GM18907 (cell line): ENCODE results near the gene NEO1.

ENCODE experiments used
- ATAC-seq: cut with Tn5 transposase; IDR thresholded peaks from one replicate; pipeline ENCODE4 v1.9.1; 2021; ENCODE audit warnings: mild to moderate bottlenecking, moderate library complexity; ENCODE audit not compliant: unreplicated experiment

Gene NEO1

DNA sequence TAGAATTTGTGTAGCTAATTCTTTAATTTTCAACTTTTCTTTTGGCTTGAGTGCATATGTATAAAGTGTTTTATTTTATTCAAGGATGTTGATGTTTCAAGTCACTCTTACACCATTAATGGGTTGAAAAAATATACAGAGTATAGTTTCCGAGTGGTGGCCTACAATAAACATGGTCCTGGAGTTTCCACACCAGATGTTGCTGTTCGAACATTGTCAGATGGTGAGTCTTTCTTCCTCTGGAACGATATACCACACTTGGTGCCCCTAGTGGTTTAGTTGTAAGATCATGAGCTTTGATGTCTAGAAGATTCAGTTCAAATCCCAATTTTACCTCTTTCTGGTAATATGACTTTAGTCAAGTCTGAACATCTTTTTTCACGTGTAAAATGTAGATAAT, 197.2 kb downstream of the NEO1 start:
- no peak for ATAC-seq

DNA sequence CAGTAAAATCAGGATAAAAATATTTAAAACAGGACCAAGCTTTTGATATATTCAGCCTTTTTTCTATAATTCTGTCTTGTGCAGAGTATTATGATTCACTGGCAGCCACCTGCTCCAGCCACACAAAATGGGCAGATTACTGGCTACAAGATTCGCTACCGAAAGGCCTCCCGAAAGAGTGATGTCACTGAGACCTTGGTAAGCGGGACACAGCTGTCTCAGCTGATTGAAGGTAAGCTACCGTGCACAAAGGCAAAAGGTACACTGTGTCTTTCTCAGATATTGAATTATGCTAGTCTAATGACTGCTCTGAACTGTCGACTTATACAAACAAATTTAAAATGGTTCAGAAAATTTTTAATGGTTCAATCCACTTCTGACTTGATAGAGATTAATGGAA, 202.3 kb downstream of the NEO1 start:
- no peak for ATAC-seq

DNA sequence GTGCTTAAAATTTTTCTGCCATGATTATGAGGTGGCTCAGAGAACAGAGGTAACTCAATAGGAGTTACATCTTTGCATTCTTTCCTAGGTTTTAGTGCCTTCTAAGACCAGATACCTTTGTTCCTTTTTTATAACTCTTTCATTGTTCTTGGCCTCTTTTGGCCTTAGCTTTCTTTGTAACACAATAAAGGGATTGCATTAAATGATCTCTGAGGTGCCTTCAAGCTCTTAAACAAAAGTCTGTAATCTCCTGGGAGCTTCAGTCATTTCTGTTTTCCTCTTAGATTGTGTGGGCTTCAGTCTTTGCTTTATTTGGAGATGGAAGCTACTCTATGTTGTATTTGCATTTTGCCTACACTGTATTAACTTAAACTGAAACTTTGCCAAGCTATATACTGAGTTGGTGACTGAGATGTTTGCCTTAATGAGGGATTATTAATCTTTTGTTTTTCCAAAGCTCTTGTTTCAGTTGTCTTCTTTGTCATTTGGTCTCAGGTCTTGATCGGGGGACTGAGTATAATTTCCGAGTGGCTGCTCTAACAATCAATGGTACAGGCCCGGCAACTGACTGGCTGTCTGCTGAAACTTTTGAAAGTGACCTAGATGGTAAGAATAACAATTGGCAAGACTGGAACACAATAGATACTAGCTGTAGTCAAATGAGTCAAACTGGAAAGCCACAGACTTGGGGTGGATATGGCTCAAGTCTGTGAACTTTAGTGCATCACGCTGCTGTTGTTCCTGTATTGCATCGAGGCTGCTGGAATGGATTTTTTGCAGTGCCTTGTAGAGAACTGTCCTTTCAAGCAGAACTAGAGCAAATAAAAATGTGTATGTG, 206.2 kb downstream of the NEO1 start:
- ATAC-seq = no peak

DNA sequence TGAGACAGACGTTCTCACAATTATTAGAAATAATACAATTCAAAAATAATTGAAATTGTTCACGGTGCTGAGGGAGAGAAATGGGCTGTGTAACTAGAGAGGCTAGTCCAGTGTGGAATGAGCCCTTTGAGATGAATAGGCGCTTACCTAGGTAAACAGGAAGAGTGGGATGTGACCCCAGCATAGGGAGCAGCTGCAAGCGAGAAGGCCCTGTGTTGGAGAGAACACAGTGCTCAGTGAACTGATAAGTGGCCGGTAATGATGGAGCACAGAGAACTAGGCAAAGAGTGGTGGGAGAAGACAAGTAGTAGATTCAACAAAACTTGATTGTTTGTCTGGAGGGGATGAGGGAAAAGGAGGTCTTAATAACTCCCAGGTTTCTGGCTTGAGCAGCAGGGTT, 212.6 kb downstream of the NEO1 start:
- ATAC-seq = no peak

DNA sequence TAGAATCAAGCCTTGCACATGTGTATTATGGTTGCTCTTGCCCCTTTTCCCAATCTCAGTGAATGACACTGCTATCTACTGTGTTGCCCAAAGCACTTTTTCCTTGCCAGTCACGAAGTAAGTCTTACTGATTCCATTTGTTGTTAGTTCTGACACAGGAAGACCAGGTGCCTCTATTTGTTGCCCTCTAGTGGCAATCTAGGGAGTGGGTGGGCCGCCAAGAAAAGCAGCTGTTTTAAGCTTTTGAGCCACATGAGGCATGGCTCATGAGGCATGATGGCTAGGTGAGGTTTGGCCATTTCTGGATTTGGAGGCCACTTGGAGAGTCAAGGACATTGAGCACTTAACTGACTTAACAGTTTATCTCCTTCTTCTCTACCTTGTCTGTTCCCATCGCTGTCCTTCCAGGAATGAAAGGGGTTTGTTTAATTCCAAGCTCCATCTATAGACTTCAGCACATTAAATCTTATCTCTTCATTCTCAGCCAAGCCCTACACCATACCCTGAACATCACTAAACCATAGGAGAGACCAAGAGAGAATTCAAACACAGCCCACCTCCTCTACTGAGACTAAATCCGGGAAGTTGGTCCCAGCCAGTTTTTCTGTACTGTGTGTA, 213.4 kb downstream of the NEO1 start:
- no peak for ATAC-seq

DNA sequence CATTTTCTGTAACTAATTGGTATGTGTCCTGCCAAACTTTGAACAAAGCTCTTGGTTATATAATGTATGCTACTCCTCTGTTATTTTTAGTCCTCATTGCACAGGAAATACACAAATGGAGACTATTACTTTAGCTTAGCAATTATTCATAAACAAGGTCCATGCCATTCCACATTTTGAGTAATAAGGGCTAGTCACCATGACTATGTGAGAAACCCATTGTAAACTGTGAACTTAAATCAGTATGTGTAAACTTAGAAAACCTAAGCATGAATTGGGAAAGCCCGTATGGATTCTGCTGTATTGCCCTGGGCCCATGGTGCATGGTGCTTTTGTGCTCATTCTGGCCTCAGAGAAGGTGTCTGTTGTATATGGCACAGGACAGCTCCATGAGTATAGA, 216.2 kb downstream of the NEO1 start:
- no peak for ATAC-seq

DNA sequence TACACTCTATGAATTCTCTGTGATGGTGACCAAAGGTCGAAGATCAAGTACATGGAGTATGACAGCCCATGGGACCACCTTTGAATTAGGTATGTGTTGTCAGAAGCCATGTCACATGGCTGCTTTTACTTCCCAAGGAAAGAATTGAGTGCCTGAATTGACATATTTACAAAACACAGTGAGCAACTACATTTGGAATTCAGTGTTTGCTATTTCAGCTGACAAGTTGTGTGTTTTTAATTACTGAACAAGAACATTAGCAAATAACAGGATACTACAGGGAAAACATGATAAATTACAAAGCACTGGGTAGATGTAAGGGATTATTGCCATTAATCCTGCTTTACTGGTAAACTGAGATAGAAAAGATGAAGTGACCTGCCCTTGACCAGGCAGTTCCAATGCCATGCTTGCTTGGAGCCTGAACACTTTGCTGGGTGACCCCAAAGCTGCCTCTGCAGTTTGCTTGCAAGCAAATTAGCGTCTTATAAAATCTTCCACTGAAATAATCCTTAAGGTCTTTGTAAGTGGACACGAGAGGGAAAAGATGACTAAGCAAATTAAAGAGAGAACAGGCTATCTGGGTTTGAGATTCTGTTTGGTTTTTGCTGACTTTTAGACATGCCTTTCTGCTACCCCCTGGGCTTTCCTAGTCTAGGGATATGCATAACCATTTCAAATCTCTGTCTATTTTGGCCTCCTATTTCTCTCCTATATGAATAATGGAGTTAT, 218.3 kb downstream of the NEO1 start:
- ATAC-seq = no peak

DNA sequence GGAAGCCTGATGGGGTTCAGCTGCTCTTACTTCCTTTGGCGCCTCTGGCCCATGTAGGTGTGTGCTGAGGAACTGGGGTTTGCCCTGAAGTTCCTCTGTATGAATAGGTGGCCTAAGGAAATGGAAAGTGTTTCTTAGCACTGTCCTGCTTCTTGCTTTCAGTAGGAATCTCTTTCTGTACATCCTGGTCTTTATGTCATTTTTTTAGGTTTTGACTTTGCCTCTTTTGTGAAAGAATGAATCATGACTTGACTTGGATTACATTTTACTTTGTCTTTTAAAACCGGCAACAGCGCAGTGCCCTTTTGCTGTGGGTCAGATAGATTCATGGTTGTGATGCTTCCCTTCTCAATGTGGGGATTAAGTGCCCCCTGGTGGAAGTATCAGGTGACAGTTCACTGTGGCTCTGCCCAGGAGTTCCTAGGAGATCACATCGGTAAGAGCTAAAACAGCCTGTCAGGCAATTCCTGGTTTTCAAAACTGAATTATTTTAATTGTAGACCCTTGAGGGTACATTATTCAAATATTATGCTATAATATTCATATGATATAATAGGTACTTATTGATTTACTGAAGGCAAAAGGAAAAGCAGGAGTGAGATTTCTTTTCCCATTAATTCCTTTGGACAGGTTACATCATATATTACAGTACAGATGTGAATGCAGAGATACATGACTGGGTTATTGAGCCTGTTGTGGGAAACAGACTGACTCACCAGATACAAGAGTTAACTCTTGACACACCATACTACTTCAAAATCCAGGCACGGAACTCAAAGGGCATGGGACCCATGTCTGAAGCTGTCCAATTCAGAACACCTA, 221.1 kb downstream of the NEO1 start:
- ATAC-seq = no peak

DNA sequence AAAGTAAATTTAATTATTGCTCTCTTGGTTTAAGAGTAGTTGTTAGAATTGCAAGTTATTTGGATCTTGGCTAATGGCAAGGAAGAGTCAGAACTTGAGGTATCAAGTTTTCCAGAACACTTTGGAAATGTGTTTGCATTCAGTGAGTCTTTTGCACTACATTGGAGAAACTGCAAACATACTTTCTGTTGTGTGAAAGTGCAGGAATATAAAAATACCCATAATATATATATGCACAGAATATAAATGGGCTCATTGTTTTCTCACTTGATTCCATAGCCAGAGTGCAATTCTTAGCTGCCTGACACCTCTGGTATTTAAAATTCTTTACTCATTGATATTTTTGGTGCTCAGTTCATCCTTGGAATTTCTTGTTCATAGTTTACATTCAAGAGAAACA, 223.6 kb downstream of the NEO1 start:
- no peak for ATAC-seq

DNA sequence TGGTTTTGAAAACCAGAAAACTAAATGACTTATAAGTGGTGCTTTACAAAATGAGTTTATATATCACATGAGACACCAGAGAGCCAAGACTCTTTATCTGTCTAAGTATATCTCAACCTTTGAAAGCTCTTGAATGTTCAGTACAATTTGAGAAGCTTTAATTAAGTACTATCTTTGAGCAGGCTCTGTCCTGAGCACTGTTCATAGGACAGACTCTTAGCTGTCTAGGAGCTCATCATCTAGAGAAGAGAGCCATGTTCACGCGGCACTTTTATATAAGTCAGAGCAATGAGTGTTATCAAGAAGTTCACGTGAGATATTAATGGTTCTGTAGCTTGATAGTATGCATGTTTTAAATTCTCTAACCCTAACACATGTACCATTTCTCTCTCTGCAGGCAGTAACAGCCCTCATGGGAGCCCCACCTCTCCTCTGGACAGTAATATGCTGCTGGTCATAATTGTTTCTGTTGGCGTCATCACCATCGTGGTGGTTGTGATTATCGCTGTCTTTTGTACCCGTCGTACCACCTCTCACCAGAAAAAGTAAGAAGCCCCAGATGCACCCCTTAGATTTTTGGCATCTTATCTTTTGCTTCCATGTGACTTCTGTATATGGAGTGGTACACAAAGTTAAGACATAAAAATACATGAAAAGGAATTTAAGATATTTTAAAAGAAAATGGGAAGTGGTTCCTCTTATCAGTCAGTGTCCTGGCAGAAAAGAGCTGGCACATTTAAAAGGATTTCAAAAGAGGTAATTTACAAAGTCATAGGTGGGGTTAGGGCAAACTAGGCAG, 230.5 kb downstream of the NEO1 start:
- no peak for ATAC-seq

DNA sequence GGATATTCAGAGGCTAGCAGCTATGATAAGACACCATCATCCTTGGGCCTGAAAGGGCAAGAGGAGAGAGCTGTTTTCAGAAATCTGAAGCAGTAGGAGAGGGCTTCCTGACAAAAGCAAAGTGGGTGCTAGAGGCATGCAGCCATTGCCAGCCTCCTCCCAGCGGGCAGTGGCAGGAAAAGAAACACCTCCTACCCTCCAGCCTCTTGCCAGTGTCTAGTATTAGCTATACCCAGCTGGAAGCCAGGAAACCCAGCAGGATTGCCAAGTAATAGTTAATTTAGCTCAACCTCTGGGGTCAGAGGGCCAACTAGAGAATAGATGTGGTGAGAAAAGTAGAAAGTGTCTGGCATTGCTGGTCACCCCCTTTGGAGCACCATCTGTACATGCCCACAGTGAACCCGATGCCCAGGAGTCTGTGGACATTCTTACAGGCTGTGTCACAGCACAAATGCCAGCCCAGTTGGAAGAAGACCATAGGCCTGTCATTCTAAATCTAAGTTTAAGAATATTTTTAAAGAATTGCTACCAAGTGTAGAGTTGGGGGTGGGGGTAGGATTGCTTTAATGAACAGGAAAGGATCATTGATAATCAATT, 231.2 kb downstream of the NEO1 start:
- no peak for ATAC-seq

DNA sequence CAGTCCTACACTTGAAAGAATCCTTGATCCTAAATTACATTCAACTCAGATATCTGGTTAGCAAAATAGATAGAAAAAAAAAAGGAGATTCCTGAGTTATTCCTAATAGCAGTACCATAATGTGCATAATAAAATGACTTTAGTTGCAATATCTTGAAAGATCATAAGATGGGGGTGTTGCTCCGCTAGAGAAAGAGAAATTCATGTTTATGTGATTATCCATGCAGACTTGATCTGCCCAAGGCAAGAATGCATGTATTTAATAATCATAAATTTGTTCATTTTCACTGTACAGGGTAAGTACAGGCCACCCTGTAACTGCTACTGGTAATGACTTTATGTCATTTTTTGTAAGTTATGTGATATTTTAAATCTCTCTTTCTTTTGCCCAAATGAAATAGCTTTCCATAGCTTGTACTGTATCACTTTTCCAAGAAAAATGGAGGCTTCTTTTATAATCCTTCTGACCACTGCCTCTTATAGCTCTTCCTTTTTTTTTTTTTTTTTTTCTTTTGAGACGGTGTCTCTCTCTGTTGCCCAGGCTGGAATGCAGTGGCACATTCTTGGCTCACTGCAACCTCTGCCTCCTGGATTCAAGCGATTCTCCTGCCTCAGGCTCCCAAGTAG, 231.9 kb downstream of the NEO1 start:
- no peak for ATAC-seq

DNA sequence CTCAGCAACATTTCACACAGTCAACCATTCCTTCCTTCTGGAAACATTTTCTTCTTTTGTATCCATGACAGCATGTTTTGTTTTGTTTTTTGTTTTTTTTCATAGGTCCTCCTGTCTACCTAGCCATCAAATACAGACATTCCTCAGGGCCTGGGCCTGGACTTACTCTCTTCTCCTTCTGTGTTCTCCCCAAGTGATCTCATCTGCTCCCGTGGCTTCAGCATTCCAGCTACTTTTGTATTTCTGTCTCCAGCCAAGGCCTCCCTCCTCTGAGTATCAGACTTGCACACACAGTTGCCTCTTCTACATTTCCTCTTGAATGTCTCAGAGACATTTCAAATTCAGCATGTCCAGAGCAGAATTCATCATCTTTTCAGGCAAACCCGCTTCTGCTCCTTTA, 234.0 kb downstream of the NEO1 start:
- ATAC-seq = no peak

DNA sequence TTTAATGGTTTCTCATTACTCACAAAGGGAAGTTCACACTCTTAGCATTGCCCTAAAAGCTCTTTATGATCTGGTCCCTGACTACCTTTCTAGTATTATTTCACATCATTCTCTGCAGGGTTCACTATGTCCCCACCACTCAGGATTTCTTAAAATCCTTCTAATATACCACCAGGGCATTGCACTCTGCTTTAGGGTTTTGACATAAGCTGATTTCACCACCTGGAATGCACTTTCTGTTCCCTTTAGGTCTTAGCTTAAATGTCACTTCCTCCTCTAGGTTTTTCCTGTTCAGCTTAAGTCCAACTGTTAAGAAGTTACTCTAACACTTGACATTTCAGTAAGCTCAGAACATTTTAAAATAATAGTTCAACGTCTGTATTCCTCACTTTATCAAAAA, 234.8 kb downstream of the NEO1 start:
- no peak for ATAC-seq

DNA sequence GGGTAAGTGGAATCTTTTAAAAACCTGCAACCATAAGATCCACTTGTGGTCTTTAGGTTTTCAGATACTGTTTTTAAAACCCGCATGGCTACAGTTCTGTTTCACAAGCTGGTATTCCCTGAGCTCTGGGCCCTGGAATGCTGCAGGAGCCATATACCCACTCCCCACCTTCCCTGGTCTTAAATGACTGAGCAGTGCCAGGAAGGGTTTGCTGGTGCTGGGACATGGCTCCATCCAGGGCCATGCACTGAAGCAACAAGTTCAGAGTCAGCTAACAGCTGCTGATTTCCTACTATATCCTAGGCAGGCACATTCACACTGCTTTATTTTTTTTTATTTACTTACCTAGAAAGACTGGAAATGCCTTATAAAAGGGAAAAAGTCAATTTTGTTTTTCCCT, 239.2 kb downstream of the NEO1 start:
- no peak for ATAC-seq

DNA sequence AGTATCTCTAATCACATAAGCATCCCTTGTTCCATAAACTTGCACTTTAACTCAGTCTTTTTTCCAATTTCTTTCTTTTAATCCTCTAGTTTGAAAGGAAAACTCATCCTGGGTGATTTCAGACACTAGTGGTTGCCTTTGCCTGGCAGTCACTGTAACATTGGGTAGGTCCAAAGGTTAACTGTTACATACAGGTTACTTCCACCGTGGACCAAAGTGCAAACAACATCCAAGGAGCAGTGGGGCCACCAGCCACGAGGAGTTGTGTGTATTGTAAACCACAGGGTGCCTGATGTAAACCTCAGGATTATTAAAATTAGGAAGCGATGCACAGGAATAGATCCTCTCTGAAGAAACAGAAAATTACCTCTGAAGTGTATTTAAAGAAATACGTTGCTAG, 241.5 kb downstream of the NEO1 start:
- no peak for ATAC-seq

DNA sequence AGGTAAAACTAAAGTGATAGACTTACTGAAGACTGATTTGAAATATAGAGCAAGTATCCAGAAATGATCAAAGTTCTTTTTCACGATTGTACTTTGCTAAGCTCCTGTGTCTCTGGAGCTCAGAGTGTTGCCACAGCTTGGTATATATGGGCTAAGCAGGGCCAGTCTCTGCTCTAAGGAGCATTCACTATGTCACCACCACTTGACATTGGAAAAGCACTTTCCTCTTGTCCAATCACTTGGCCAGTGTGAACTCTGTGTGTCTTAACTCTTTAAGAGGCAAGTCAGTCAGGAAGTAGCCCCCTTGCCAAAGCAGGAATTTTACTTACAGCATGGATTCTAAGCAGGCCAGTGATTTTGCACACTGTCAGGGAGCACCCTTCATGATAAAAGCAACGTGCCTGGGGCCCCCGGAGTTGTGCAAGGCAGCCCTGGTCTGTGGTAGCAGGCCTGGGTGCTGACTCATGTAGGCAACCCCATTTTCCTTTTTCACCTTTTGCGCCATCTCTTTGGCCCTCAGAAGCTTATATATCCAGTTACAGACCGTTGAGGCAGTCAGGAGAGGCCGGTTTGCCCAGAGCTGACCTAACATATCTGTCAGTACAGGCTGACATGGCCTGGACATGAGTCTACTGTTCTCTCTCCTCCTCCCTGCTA, 243.5 kb downstream of the NEO1 start:
- ATAC-seq = no peak

DNA sequence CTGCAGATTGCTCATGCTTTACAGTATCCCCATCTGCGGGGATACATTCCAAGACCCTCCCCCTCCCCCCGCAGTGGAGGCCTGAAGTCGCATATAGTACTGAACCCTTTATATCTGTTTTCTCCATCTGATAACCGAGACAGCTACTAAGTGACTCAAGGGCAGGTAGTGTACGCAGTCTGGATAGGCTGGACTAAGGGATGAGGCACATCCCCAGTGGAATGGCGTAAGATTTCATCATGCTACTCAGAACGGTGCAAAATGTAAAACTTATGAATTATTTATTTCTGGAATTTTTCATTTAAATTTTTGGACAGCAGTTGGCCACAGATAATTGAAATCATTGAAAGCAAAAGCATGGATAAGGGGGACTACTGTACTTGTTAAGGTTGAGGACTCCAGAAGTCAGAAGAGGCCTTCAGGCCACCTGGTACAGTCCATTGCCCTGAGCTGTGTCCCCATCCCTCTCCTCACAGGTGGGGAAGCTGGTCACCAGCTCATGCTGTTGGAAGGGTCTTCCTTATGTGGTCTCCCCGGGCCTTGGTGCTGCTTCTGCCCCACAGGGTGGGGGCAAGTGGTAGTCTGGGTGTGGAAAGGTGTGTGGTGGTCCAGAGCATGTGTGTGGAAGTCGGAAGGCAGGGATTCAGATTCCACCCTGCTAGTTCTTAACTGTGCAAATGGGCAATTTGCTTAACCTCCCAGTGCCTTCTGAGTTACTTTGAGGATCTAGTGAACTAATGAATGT, 244.5 kb downstream of the NEO1 start:
- no peak for ATAC-seq
